ENCODE results near the gene PHF19. TPM values are rescaled to one million over a fixed set of nuclear protein-coding genes. Genes with fewer than 3 reads are reported as not detected.

Gene PHF19
- total and polyA plus RNA-seq, 10 of the 15 experiments (the other 5 are each of a cell fraction or from before 2014, with no cell fraction given): 26.0 to 133 (median 87.7) TPM

- TF ChIP-seq E4F1 (IDR thresholded peaks at IDR 0.05; ENCODE audit: borderline replicate concordance, partially characterized antibody) (no peak), ZNF207 (IDR thresholded peaks at IDR 0.05; ENCODE audit: borderline replicate concordance) (no peak), RELB (IDR thresholded peaks at IDR 0.05; ENCODE audit: low read depth) (peak; percentile 85), POLR2AphosphoS5 (IDR thresholded peaks at IDR 0.05; ENCODE audit: low read length) (peak; percentile 99), CHD1 (IDR thresholded peaks at IDR 0.05; ENCODE audit: low read depth, low read length) (no peak; the same call in 1 of the 2 replicates), FOXM1 (IDR thresholded peaks at IDR 0.05; ENCODE audit: low read depth, low read length) (no peak), NBN (IDR thresholded peaks at IDR 0.05) (peak; percentile 60; the same call in 1 of the 2 replicates), EGR1 (IDR thresholded peaks at IDR 0.05; ENCODE audit: borderline replicate concordance in 1 of 2, low read depth in 2 of 2, low read length in 2 of 2) (0 out of 3 replicates have a peak, but pooled peaks of 1 of the 2 experiments have one; percentile 26), HDAC2 (IDR thresholded peaks at IDR 0.05) (no peak), LARP7 (IDR thresholded peaks at IDR 0.05) (0 out of 2 replicates have a peak, but pooled peaks have one; percentile 36), RAD51 (IDR thresholded peaks at IDR 0.05) (no peak), BACH1 (IDR thresholded peaks at IDR 0.05; ENCODE audit: borderline replicate concordance) (peak; percentile 44), CBX3 (IDR thresholded peaks at IDR 0.05; ENCODE audit: borderline replicate concordance, low read depth) (no peak), TCF12 (IDR thresholded peaks at IDR 0.05; ENCODE audit: low read depth, low read length) (no peak), ELK1 (IDR thresholded peaks at IDR 0.05; ENCODE audit: low read depth, low read length) (no peak; the same call in 1 of the 2 replicates), E2F4 (IDR thresholded peaks at IDR 0.05; ENCODE audit: low read depth, low read length) (no peak), EP300 (IDR thresholded peaks at IDR 0.05; ENCODE audit: borderline replicate concordance in 1 of 2, control insufficient read depth in 1 of 2, low read depth in 2 of 2, low read length in 2 of 2) (peak; percentile 61; a peak in 2 of 4 replicates), SP1 (IDR thresholded peaks at IDR 0.05; ENCODE audit: low read depth, low read length) (peak; percentile 13), BMI1 (IDR thresholded peaks at IDR 0.05; ENCODE audit: borderline replicate concordance) (no peak), ZNF274 (IDR thresholded peaks at IDR 0.05; ENCODE audit: insufficient read depth, insufficient read length) (no peak), CHD2 (IDR thresholded peaks at IDR 0.05; ENCODE audit: borderline replicate concordance, low read depth, low read length) (0 out of 2 replicates have a peak, but pooled peaks have one; percentile 36), EZH2 (IDR thresholded peaks at IDR 0.05; ENCODE audit: borderline replicate concordance, control insufficient read depth, low read depth, low read length) (no peak)
Observed at GRCh38 chr9:120925535-120926396, 48.8 kb upstream of the PHF19 start (continued).

All from GM12878 (cell line).